Kidney (tissue), 14 donors: Measurements from ENCODE around the gene CETN2. TPM values are rescaled to one million over a fixed set of nuclear protein-coding genes. Genes with fewer than 3 reads are reported as not detected.
A peak's percentile ranks its signal among the peaks of the same experiment; 100 is the strongest.

Experiments
- DNase-seq, 5 donors: peaks; one replicate each; pipeline ENCODE4 v3.0.0-alpha.2; 2013 to 2020
- FAIRE-seq: peaks from 2 replicates; lab custom pipeline; 2012; peaks lifted over from hg19 to GRCh38; lab: Jason Lieb, UNC
- H3K27ac ChIP-seq, 2 donors: one replicate each; pipeline ENCODE4 v1.7.0; 2013; ENCODE audit warnings: low read depth in 2 of 2, low read length in 2 of 2, inconsistent platforms in 1 of 2
- H3K27me3 ChIP-seq: one replicate; pipeline ENCODE4 v1.7.1; 2013; ENCODE audit warnings: low read length, inconsistent platforms; ENCODE audit not compliant: control insufficient read depth, insufficient read depth
- H3K36me3 ChIP-seq, 3 donors: one replicate each; pipeline versions ENCODE4 v1.7.0 to v1.7.1; 2013; ENCODE audit warnings: low read length in 3 of 3, control low read depth in 1 of 3, inconsistent platforms in 1 of 3; ENCODE audit not compliant: insufficient read depth in 3 of 3, control insufficient read depth in 2 of 3
- H3K4me1 ChIP-seq, 3 donors: one replicate each; pipeline versions ENCODE4 v1.7.0 to v1.7.1; 2013; ENCODE audit warnings: low read length in 3 of 3, inconsistent platforms in 1 of 3, low read depth in 1 of 3; ENCODE audit not compliant: control insufficient read depth in 2 of 3, insufficient read depth in 2 of 3
- H3K4me3 ChIP-seq, 3 donors: one replicate each; pipeline versions ENCODE4 v1.7.0 to v1.8.1; 2013; ENCODE audit warnings: low read length in 3 of 3, control low read depth in 1 of 3, inconsistent platforms in 1 of 3
- H3K9ac ChIP-seq, 3 donors: one replicate each; pipeline versions ENCODE4 v1.7.0 to v1.7.1; 2013; ENCODE audit warnings: low read length in 3 of 3, control low read depth in 1 of 3, inconsistent platforms in 1 of 3
- H3K9me3 ChIP-seq, 3 donors: one replicate each; pipeline versions ENCODE4 v1.7.0 to v1.7.1; 2013; ENCODE audit warnings: low read length in 3 of 3, control low read depth in 1 of 3, inconsistent platforms in 1 of 3; ENCODE audit not compliant: control insufficient read depth in 2 of 3, insufficient read depth in 1 of 3
- CTCF ChIP-seq: IDR thresholded peaks from 3 replicates; pipeline ENCODE4 v1.5.1; 2012; ENCODE audit warnings: mild to moderate bottlenecking, moderate library complexity, borderline replicate concordance; ENCODE audit not compliant: insufficient read depth; ENCODE audit errors: extremely low read depth
- intact Hi-C: fragments of 100-400 bp; cut with DNase I; formaldehyde crosslinking; loops from one replicate; pipeline ENCODE4 v1.11.1; 2022
- polyA plus RNA-seq: library from polyadenylated mRNA; stranded (reverse); fragments of 350-450 nt; fragmentation: Illumina TruSeq; extraction: RNeasy Lipid Tissue Mini Kit (QIAGEN cat#74804); gene quantifications from one replicate; pipeline ENCODE4 v1.2.3, GENCODE V29; 2014; ENCODE audit warnings: low read depth, low replicate concordance; ENCODE audit not compliant: insufficient read depth
- total RNA-seq: library from RNA; stranded (reverse); fragmentation: NEBNext Ultra II Directional; extraction: Animal tissue kit (Norgen Biotek cat#: 25700); gene quantifications from one replicate; pipeline ENCODE4 v1.2.1, GENCODE V29; 2021
- donor health status: control.
- donor health status: control.
- donor health status: control.
- donor health status: control.
- donor health status: control.
- donor health status: DM: yes; HTN: yes; CAD: no.
- donor health status: Normal renal cell carcinoma (clear cell type).

The CETN2 gene
- total and polyA plus RNA-seq, 2 donors from 2014 or later: 66.4 to 121 TPM

- no peaks in the 10 kb centered on the region for H3K27me3 ChIP-seq
- no peaks in the 10 kb centered on the region for H3K36me3 ChIP-seq
- DNase-seq (no peak), FAIRE-seq (no peak)
- no peak overlapping the region for H3K4me3 ChIP-seq
- no peaks in the 10 kb centered on the region for H3K4me1 ChIP-seq
- H3K9me3 ChIP-seq: no peaks in the 10 kb centered on the region
- no peak overlapping the region for H3K9ac ChIP-seq
- H3K27ac ChIP-seq: no peak overlapping the region
- intact Hi-C loops: no loop called here
- TF ChIP-seq CTCF: no peak
Observed at GRCh38 chrX:152822383-152823086, 8.0 kb downstream of the CETN2 start.

GRCh38 chrX:152821145-152821765, 9.3 kb downstream of the CETN2 start:
- intact Hi-C loops: no loop called here
- no peaks in the 10 kb centered on the region for H3K36me3 ChIP-seq
- TF ChIP-seq CTCF: peak; percentile 39
- DNase-seq (no peak), FAIRE-seq (no peak)
- H3K9me3 ChIP-seq: no peaks in the 10 kb centered on the region
- H3K4me1 ChIP-seq: no peaks in the 10 kb centered on the region
- H3K27me3 ChIP-seq: no peaks in the 10 kb centered on the region
- H3K9ac ChIP-seq: no peak overlapping the region
- no peak overlapping the region for H3K27ac ChIP-seq
- H3K4me3 ChIP-seq: no peak overlapping the region

GRCh38 chrX:152819732-152820131, 10.8 kb downstream of the CETN2 start:
- DNase-seq (no peak), FAIRE-seq (no peak)
- intact Hi-C loops: no loop called here
- Histone ChIP-seq H3K9ac (no peak overlapping the region), H3K4me1 (no peaks in the 10 kb centered on the region), H3K36me3 (no peaks in the 10 kb centered on the region), H3K9me3 (no peaks in the 10 kb centered on the region), H3K4me3 (no peak overlapping the region), H3K27ac (no peak overlapping the region), H3K27me3 (no peaks in the 10 kb centered on the region)
- no peak for TF ChIP-seq CTCF
